C1 segment of cervical spinal cord (tissue), 14 donors: Measurements from ENCODE around the gene EGR4.

Source experiments
- DNase-seq, 14 donors: peaks; one replicate each; lab custom pipeline; 2025; lab: John Stamatoyannopoulos, UW

The EGR4 gene

DNA sequence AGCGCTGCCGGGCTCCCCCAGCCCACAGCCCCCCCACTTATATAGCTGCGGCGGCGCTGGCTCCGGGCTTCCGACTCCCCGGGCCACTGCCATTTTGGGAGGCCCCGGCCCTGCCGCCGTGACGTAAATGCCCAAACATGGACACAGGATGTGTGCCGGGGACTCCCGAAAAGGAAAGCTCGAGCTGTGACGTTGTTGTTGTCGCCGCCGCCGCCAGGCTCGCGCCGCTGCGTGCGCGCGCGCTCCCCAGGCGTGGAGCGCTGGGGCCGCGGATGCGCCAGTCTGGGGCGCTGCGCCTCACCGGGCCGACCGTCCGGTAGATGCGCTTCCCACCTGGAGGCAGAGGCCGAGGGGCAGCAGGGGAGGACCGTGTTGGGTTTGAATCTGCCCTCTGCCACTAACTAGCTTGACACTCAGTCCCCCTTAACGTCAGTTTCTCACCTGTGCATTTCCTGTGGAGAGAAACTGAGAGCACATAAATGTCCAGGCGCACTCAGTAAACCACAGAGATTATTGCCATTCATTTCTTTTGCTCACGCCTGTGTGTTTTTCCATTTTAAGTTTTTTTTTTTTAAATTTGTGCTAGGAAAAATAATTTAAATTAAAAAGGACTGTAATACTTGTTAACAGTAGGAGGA, at the start of gene EGR4:
Gene EGR4 (minus strand): TSS at position 15 of the 638 bp plus-strand sequence. CDS start 231 bp downstream, outside the sequence.
- peak in 2 of 14 donors; percentile 45 to 92 for DNase-seq

DNA sequence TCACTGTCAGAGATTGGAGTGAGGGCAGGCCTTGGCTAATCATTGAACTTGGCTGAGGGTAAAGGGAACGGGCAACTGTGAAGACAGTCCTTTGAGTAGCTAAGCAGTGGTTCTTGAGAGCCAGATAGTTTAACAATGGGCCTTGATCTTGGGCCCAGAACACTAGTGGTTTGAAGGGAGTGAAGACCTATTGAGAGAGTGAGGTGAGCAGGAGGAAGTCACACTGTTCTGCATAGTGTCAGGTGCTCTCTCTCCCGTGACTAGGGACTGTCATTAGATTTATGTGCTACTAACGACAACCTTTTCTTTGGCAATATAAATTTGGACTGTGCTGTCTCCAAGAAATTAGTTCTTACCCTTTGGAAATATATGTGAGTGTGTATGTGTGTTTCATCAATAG, 47.7 kb upstream of the EGR4 start:
- DNase-seq, result no peak

DNA sequence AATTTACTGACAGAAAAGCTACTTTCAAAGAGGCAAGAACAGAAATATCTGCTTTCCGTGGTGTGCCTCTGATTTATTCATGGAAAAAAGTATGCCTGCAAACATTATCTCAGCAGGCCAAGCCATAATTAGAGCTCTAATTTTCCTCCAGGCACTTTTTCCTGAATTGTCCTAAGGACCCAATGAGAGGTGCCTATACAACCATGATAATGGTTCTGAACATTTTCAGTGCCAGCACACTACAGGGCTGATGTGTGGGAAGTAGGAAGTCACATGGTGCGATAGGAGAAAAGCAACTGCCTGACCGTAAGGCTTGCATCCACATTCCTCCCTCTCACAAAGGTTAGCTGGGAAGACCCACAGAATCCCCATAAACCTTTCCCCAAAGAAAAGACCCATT, 45.9 kb upstream of the EGR4 start:
- DNase-seq, result no peak

DNA sequence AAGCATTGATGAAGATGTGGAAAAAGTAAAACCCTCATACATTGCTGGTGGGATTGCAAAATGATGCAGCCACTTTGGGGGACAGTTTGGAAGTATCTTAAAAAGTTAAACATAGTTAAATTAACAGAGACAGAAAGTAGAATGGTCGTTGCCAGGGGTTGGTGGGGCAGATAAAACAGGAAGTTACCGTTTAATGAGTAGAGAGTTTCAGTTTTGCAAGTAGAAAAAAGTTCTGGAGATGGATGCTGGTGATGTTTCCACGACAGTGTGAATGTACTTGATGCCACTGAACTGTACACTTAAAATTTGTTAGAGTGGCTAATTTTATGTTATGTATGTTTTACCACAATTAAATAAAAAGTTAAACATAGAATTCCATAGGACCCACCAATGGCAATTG, 44.5 kb upstream of the EGR4 start:
- no peak for DNase-seq

DNA sequence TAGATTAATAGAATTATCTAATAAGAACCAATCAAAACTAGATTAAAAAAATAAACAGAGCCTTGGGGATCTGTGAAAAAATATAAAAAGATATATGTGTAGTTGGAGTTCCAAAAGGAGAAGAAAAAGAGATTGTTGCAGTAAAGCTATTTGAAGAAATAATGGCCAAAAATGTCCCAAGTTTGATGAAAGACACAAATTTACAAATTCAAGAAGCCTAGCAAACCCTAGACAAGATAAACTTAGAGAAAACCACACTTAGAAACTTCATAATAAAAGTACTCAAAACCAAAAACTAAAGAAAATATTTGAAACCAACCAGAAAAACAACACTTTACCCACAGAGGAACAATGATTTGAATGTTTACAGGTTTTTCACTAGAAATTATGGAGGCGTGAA, 41.3 kb upstream of the EGR4 start:
- DNase-seq, result no peak

DNA sequence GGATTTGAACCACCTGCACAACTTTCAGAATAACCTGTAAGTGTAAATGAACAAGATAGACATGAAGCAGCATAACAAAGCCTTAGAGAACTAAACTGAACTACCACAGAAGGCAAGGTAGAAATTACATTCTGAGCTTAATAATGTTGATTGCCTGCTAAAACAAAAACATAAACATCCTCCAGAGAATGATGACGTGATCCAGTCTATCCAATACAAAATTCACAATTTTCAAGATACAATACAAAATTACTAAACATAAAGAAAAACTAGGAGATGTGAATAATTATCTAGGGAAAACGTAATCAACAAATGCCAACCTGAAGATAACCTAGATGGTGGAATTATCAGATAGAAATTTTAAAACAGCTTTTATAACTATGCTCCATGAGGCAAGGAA, 40.7 kb upstream of the EGR4 start:
- DNase-seq, result no peak

DNA sequence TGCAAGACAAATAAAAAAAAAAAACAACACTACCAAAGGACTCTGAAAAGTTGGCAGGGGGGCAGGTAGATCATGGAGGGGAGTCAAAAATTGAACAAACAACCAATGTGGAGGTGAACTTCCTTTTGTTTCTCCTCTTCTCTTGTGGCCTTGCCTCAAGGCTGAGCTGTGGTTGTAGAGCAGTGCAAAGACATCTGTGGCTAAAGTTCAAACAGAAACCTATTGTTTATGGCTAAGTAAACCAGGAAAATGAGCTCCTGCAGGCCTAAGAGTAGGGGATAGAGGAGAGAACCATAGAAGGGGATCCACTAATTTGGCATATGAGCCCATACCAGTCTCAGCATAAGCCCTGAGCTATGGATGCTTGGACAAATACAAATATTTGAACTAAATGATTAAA, 40.2 kb upstream of the EGR4 start:
- no peak for DNase-seq

DNA sequence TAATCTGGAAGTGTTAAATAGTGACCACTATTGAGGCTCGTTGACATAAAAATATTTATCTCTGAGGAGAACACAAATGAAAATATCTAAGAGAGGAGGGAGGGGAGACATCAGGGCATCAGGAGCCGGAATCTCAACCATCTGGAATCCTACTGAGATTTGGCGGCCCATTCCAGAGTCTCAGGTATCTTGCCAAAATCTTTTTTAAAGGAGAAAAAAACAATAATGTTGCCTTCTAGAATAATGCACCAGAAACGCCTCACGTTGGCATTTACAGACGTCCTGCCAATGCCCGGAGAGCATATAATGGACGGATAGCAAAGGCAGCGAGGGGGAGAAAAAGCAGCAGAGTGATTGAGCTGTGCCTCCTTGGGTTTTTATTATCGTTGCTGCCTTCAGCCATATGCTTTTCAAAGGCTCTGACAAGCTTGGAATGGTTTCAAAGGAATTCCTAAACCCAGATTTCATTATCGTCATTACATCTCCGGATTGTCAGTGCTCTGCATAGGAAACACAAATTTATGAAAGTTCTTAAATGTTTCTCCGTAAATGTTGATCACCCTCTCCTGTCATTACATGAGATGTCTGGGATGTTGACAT, 30.9 kb upstream of the EGR4 start:
- peak in 1 of 14 donors; percentile 93 for DNase-seq

DNA sequence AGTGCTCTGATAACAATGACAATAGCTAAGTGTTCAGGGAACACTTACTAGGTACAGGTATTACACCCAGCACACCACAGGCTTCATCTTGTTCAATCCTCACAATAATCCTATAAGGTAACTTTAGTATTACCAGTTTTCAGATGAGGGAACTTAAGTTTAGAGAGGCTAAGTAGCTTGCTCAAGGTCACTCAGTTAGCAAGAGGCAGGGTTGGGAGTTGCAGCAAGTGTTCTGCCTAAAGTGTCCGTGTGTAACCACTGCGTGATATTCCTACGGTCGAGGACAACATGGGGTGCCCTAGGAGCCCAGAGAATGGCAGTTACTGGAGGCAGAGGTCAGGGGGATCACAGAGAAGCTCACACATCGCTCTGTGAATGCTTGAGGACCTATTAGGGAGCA, 30.2 kb upstream of the EGR4 start:
- DNase-seq, result no peak

DNA sequence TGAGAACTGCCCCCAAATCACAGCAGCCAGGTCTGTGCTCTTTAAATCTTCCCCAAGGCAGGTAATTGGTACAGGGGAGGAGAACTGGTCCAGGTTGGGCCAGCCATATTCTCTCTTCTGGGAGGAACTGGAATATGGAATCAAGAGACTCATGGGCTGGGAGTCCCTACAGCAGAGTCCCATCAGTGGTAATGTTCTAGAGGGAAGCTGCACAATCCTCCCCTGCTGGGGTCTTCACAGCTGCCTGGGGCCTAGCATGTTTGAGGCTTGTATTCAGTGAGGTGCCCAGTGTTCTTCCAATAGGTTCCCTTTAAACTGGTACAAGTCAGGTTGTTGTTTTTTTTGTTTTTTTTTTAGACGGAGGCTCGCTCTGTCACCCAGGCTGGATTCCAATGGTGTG, 21.1 kb upstream of the EGR4 start:
- no peak for DNase-seq

DNA sequence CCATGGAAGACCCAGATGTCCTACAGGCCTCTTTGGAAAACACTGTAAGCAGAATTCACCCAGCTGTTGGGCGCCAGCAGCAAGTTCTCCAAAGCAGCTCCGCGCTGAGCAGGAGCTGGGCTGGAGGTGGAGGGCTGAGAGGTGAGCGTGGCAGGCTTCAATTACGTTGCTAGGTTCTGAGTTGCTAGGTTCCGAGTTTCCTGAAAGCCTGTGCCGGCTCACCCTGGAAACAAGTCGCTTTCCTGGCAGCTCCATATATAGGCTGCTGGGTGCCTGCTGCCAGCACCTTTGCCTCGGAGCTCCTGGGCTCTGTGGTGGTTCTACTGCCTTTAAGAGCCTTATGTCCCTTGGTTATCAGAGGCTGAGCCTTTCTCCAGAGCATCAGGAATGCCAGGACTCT, 14.4 kb upstream of the EGR4 start:
- DNase-seq, result peak in 2 of 14 donors; percentile 11 to 13

DNA sequence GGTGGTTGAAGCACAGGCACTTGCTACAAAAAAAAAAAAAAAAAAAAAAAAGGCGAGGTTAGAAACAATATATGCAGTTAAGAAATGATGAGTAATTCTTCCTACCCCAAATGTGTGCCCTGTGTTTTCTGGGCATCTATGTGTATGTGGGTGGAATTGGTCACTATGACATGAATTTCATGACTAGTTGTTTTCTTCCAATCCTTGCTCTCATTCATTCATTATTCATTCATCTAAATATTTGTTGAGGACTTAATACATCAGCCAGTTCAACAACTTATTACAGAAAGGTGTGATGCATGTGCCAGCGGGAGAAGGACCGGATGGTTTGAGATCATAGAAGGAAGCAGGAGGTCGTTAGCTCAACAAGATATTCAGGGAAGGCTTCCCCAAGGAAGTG, 8.3 kb upstream of the EGR4 start:
- no peak for DNase-seq

DNA sequence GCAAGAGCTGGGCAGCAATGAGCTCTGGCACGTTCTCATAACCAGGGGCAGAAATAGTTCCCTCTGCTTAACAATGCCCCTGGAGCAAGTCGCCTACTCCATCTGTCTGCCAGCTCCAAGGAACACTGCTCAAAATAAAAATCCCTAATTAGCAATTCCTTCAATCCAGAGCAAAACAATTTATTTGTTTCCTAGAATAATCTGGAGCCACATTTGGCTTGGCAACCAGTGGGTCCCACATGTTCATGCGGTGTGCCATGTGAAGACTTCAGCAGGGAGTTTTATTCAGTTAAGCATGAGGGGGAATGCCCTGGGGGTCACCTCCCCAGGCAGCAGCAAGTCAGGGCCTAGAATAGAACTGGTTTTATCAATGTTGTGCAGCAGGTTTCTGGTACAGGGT, 7.6 kb upstream of the EGR4 start:
- peak in 1 of 14 donors; percentile 67 for DNase-seq

DNA sequence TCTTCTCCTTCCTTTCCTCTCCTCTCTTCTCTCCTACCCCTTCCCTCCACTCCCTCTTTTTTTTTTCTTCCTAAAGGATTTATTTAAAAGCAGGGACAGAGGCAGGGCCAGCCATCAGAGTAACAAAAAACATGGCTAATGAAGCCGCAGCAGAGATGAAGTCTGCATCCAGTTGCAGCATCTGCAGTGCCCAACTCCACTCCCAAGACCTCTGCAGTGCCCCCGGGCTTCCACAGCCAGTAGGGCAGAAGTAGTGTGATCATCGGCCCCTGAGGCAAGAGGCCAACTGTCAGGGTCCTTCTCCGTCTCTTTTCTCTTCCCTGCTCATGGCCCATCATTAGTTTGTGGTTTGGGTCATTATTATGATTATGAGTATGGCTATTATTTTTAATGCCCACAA, 4.2 kb upstream of the EGR4 start:
- no peak for DNase-seq

DNA sequence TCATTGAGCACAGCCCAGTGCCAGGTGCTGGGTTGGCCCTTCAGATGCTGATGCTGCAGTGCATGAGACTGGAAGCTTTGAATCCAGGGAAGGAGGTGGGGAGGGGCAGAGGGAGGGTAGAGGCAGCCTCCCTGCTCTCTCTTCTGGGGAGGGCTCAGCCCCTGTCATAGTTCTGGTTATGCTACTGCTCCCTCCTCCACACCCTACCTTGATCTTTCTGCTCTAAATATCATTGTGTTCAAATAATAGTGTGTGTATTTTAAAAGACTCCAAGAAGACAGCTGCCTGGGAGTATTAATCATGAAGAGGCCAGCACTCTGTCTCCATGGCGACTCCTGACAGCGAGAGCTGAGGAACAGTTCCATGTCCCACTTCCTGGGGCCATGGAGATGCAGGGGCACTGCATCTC, 3.8 kb upstream of the EGR4 start:
- DNase-seq, result peak in 1 of 14 donors; percentile 57

DNA sequence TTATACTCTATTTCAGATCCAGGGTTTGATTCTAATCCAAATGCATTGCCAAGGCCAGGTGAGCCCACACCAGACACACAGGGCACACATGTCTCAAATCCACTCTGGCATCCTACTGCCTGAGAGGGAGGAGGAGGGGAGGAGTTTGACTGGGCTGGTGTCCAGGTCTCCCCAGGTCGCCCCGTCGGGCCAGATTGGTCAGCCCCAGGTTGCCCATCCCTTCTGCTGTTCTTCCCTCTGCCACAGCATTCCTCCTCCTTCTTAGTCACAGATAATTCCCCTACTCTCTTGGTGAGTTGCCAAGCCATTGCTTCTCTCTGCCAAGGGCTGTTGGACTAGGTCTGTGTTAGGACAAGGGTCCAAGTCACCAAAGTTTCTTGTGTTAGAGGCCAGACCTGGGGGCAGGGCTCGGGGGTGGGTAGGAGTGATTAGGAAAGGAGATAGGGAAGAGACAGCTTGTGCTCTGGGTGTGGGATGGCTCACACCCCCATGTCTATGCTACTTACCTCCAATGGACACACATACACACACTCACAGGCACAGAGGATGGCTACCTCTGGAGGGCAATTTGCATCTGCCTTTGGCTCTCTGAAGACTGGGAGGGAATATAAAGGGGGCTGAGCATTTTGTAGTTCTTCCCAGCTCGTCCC, 2.5 kb upstream of the EGR4 start:
- peak in 3 of 14 donors; percentile 24 to 99 (median 40) for DNase-seq

DNA sequence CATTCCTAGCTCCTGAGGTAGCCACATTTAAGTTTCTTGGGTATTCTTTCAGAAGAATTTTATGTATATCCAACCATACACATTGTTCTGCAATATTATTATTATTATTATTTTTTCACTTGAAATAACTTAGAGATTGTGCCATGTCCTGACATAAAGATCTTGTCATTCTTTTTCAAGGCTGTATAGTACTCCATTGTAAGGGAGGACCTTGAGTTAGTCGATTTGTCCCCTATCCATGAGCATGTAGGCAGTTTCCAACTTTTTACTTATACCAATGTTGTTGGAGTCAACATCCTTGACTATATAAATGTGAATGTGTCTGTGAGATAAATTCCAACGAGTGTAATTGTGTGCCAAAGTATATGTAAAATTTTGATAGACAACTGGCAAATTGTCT, 891 bp upstream of the EGR4 start:
- no peak for DNase-seq

DNA sequence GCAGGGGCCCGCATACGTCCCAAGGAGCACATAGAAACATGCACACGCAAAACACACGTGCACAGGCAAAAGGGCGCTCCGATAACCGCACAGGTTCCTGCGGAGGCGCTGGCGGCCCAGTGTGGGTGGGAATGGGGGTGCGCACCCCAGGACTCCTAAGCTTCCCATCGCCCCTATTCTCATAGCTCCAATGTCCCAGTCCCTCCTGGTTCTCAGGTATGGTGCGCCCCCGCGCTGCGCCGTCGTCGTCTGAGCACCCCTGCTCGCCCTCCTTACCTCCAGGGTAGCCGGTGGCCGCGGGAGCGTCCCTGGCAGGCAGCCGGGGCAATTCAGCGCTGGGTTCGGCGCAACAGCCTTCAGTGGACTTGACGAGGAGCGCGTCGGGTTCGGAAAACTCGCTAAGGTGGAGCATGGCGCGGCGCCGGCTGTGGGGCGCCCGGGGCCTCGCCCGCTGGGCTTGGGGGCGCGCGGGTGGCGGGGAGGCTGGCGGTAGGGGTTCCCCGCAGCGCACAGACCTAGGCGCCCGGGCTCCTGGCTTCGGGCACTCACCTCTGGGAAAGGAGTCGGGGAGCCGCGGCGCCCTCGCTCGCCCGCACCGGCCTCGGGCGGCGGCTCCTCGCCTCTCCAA, 328 bp downstream of the EGR4 start:
- peak in 1 of 14 donors; percentile 45 for DNase-seq

DNA sequence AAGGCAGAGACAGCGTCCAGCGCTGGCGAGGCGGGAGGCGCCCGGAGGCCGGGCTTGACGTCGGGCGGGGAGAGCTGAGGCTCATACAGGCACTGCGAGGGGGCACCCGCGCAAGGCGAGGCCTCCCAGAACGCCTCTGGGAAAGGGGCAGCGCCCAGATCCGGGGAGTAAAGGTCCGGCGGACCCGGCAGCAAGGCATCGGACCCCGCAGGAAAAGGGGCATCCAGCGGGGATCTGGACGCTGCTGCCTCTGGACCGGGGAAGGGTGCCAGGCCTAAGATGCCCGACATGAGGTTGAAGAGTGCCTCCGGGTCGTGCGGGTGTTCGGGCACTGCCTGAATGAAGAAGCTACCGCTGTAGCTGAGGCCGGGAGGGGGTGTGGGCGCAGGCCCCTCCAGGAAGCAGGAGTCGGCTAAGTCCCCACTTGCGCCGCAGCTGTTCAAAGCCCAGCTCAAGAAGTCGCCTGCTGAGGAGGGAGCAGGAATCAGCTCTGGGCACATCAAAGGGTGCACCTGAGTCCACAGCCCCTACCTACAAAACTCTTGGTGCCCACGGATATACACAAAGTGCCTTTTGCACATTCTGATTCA, 937 bp downstream of the EGR4 start:
- peak in 1 of 14 donors; percentile 52 for DNase-seq

DNA sequence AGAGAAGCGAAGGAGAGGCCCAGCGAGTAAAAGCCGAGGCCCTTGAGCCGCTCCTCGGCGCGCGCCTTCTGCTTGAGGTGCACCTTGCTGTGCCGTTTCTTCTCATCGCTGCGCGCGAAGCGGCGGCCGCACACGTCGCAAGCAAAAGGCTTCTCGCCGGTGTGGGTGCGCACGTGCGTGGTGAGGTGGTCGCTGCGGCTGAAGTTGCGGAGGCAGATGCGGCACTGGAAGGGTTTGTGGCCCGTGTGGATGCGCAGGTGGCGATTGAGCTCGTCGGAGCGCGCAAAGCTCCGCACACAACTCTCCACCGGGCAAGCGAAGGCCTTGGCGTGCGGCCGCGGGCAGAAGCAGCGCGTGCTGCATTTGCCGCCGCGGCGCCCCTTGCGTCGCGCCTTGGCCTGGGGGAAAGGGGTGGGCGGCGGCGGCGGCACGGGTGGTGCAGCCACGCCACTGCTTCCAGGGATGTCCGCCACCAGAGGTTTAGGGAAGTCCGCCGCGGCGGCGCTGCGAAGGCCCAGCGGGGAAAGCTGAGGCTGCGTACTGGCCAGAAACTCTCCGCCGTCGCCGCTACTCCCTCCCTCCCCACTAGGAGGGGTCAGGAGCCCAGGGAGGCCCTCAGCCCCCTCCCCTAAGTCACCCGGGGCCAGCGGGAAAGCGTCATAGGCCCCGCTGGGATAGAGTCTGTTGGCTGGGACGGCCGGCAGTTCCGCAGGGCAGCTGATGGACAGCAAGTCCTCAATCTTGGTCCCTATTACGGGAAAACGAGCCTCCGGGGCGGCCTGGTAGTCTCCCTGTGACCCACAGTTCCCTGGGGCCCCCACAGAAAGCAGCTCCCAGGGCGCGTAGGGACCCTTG, 1.7 kb downstream of the EGR4 start:
- peak in 1 of 14 donors; percentile 52 for DNase-seq

DNA sequence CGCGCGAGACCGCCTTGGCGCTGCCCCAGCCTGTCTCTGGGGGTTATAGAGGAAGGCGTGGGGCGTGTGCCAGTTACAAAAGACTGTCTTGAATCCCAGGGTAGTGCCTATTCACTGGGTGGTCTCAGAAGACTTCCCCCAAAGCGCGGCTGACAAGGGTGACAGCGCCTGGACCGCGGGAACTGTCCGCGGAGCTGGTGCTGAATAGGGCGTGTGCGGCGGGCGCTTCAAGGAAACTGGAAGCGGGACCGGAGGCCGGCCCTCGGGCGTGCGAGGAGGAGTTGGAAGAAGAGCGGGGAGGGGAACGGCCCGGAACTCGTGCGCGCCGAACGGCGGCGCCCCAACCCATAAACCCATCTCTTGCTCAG, 2.3 kb downstream of the EGR4 start:
- peak in 2 of 14 donors; percentile 21 to 52 for DNase-seq
